Measurements from ENCODE around the gene PCDHGA1. TPM values are rescaled to one million over a fixed set of nuclear protein-coding genes. Genes with fewer than 3 reads are reported as not detected.

Gene PCDHGA1
- total RNA-seq, 4 donors from 2014 or later: 1.7 TPM; not detected in 3

DNA sequence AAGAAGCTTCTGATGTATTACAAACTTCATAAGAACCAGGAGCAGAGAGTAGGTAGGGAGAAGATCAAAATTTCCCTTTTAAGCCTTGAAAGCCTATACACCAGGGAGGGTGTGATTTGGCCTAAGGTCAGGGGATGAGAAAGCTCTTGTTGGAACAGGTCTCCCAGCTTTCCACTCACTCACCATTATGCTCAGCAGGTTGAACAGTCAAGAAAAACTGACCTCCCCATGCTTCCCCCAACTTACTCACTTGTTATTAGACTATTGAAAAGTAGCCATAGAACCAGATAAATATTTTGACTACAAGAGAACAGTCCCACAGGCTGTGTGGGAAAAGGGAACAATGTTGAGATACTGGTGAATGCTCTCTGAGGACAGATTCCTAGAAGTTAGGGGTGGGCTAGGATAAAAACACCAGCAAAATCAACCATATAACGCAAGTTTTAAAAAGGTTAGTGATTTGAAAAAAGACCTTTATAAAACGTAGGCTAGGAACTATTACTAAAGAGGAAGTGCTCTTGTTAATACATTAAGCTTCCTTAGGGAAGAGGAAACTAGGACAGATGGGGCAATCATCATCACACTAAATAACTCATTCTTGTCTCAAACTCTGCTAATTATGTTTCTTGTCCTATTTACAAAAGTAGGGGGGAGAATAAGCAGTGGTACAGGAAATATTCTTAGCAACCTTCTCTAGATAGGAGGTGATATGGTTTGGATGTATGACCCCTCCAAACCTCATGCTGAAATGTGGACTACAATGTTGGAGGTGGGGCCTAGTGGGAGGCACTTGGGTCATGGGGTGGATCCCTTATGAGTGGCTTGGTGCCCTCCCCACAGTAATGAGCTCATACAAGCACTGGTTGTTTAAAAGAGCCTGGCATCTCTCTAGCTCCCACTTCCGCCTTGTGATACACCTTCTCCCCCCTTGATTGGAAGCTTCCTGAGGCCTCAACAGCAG is 189.6 kb downstream of the PCDHGA1 start:
- Histone ChIP-seq H3K9me3 (no peaks in the 10 kb centered on the region), H3K27ac (peak overlapping the region in 1 of 4 donors; percentile 18), H3K4me1 (peaks cover 0 to 32% (median under 1%) of the 10 kb centered on the region in 4 donors), H3K27me3 (no peaks in the 10 kb centered on the region), H3K4me3 (no peak overlapping the region), H3K36me3 (peaks cover 0 to 68% (median 0%) of the 10 kb centered on the region in 3 donors)
- TF ChIP-seq POLR2A (IDR thresholded peaks at IDR 0.05): no peak
- TF ChIP-seq, protein P1, sequence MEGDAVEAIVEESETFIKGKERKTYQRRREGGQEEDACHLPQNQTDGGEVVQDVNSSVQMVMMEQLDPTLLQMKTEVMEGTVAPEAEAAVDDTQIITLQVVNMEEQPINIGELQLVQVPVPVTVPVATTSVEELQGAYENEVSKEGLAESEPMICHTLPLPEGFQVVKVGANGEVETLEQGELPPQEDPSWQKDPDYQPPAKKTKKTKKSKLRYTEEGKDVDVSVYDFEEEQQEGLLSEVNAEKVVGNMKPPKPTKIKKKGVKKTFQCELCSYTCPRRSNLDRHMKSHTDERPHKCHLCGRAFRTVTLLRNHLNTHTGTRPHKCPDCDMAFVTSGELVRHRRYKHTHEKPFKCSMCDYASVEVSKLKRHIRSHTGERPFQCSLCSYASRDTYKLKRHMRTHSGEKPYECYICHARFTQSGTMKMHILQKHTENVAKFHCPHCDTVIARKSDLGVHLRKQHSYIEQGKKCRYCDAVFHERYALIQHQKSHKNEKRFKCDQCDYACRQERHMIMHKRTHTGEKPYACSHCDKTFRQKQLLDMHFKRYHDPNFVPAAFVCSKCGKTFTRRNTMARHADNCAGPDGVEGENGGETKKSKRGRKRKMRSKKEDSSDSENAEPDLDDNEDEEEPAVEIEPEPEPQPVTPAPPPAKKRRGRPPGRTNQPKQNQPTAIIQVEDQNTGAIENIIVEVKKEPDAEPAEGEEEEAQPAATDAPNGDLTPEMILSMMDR (IDR thresholded peaks at IDR 0.05): no peak
- DNase-seq: no peak

DNA sequence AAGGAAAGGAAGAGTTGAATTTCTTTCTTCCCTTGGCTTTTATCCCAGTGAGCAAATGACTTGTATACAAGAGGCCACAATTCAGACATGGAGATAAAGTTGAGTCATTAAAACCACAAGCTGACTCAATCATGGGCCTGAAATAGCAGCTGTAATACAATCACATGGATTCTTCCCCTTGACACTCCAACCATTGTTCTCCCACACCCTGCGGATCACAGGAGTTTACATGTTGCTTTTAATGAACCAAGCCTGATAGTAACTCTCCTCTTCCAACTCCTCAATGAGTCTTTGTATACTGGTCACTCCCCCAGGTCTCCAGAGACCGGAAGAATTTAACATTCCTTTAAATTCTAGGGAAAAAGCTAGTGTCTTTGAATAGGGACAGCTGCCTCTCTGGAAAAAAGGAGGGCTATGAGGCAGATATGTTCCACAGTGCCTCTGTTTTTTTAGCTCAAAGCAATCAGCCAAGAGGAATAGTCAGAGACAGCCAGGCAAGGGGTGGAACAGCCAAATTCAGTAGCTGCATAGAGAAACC is 191.0 kb downstream of the PCDHGA1 start:
- H3K4me1 ChIP-seq: peaks cover 0 to 45% (median 2%) of the 10 kb centered on the region in 4 donors
- DNase-seq: no peak
- H3K36me3 ChIP-seq: peaks cover 0 to 61% (median 0%) of the 10 kb centered on the region in 3 donors
- H3K4me3 ChIP-seq: no peak overlapping the region
- H3K27me3 ChIP-seq: no peaks in the 10 kb centered on the region
- peak overlapping the region in 3 of 4 donors; percentile 35 to 60 (median 50) for H3K27ac ChIP-seq
- H3K9me3 ChIP-seq: no peaks in the 10 kb centered on the region
- TF ChIP-seq, protein P1 (IDR thresholded peaks at IDR 0.05): no peak
- TF ChIP-seq POLR2A (IDR thresholded peaks at IDR 0.05): no peak

DNA sequence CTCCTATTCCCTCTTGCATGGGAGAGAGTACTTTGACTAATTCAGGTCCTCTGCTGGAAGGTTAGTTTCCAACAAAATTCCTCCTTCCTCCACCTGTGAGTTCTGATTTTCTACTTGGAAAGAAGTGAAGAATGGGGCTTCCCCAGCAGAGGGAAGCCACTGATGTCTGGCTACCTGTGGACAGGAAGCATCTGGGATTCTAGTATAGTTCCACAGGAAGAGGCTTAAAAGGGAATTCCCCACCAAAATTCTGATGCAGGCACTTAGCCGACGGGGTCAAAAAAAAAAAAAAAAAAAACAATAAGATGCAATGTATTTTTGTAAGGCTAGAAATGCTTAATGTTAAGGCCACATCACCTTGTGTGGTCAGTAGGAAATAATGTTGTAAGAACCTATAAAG is 192.0 kb downstream of the PCDHGA1 start:
- no peak for TF ChIP-seq POLR2A (IDR thresholded peaks at IDR 0.05)
- TF ChIP-seq, protein P1 (IDR thresholded peaks at IDR 0.05): no peak
- Histone ChIP-seq H3K4me3 (no peak overlapping the region), H3K9me3 (no peaks in the 10 kb centered on the region), H3K4me1 (peaks cover 0 to 45% (median 2%) of the 10 kb centered on the region in 4 donors), H3K27ac (peak overlapping the region in 1 of 4 donors; percentile 50), H3K36me3 (peaks cover 0 to 59% (median 0%) of the 10 kb centered on the region in 3 donors), H3K27me3 (no peaks in the 10 kb centered on the region)
- no peak for DNase-seq

DNA sequence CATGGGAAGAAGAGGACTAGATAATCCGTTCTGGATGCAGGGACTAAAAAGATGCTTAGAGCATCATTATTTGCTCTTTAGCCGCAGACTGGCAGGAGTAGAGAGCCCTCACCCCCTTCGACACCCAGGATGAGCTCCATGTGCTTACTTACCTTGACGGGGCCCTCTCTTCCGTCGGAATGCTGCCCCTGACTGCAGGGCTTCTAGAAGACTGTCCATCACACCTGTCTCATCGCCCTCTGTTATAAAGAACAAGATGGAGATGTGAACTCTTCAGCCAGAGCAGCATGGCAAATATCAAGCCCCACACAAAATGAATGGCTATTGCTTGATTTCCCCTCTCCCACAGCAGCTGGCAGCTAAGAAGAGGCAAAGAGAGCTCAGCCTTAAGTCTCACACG is 193.7 kb downstream of the PCDHGA1 start:
- H3K27ac ChIP-seq: peak overlapping the region in 1 of 4 donors; percentile 23
- H3K4me3 ChIP-seq: no peak overlapping the region
- H3K27me3 ChIP-seq: no peaks in the 10 kb centered on the region
- H3K36me3 ChIP-seq: peaks cover 0 to 61% (median 0%) of the 10 kb centered on the region in 3 donors
- TF ChIP-seq POLR2A (IDR thresholded peaks at IDR 0.05): no peak
- TF ChIP-seq, protein P1 (IDR thresholded peaks at IDR 0.05): no peak
- no peak for DNase-seq
- peaks cover 0 to 39% (median 2%) of the 10 kb centered on the region in 4 donors for H3K4me1 ChIP-seq
- H3K9me3 ChIP-seq: no peaks in the 10 kb centered on the region

DNA sequence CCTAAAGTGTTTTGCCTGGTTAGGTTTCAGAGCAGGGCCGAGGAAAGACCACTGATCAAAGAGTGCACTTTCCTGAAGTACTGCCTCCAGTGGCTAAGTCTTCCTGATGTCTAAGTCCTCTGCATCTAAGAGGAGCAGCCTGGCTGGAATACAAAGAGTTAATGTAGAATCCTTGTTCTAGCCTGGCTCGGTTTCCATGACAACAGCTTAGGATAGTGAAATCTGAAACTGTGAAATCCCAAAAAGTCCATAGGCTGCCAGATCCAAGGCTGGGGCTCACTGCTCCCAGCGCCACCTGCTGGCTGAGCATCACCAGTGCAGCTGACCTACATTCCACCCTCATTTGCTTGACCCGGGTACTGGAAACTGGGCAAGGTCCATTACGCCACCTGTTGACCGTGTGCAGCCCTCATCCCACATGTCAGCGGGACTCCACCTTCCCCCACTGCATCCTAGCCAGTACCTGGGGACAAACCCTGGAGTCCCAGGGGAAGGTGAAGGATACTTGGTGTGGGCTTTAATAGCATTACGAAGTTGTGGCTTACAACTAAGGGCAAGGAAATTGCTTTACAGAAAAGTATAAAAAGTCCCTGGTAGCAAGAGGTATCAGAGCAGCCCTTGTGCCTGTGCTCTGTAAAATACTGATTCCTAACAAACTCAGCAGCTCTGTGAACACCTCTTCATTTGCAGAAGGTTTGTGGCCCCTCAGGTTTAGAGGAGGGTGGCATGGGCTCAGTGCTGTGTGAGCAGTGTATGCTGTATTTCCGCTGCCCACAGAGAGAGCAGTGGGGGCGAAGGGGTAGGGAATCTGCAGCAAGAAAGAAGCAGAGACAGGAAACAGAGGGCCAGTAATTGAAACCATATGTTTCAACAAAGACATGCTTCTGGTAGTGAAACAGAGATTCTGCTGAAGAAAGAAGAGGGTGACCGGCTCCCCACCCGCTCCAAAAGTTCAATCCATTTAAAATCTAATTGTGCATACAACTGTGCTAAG is 194.6 kb downstream of the PCDHGA1 start:
- H3K4me1 ChIP-seq: peaks cover 0 to 37% (median 2%) of the 10 kb centered on the region in 4 donors
- no peak overlapping the region for H3K4me3 ChIP-seq
- H3K27ac ChIP-seq: peak overlapping the region in 3 of 4 donors; percentile 4 to 53 (median 51)
- H3K36me3 ChIP-seq: peaks cover 0 to 62% (median 0%) of the 10 kb centered on the region in 3 donors
- H3K27me3 ChIP-seq: no peaks in the 10 kb centered on the region
- H3K9me3 ChIP-seq: no peaks in the 10 kb centered on the region
- peak; percentile 66 to 90 (median 84) for DNase-seq
- TF ChIP-seq, protein P1 (IDR thresholded peaks at IDR 0.05): peak; percentile 97 to 99 (median 97)
- no peak for TF ChIP-seq POLR2A (IDR thresholded peaks at IDR 0.05)
